ENCODE data around the gene DALRD3. TPM values are rescaled to one million over a fixed set of nuclear protein-coding genes. Genes with fewer than 3 reads are reported as not detected.

DALRD3 gene
- total RNA-seq, 2 donors from 2014 or later: 24.8 to 29.8 TPM

- Mint-ChIP-seq H3K4me3 (peak within 1 kb of the TSS; percentile 98 to 99), H3K9me3 (no peaks in the 10 kb centered on the region), H3K27me3 (ENCODE audit: low read depth) (no peaks in the 10 kb centered on the region), H3K4me1 (ENCODE audit: low read depth) (peaks cover 30% of the 10 kb centered on the region), H3K36me3 (ENCODE audit: insufficient read depth in 2 of 2) (peaks cover 3 to 7% of the 10 kb centered on the region in 2 donors), H3K27ac (peak within 1 kb of the TSS; percentile 100)
- ATAC-seq (replicated peaks in 1 of 2) (peak; percentile 90 to 91), DNase-seq (peak; percentile 98 to 99)
Measured at GRCh38 chr3:49007068-49007770, 11.2 kb downstream of the DALRD3 start, which contains the start of gene WDR6. Gene WDR6, plus strand, starts transcription at chr3:49007391. Its CDS starts 41 bp downstream, at chr3:49007432.

DNA sequence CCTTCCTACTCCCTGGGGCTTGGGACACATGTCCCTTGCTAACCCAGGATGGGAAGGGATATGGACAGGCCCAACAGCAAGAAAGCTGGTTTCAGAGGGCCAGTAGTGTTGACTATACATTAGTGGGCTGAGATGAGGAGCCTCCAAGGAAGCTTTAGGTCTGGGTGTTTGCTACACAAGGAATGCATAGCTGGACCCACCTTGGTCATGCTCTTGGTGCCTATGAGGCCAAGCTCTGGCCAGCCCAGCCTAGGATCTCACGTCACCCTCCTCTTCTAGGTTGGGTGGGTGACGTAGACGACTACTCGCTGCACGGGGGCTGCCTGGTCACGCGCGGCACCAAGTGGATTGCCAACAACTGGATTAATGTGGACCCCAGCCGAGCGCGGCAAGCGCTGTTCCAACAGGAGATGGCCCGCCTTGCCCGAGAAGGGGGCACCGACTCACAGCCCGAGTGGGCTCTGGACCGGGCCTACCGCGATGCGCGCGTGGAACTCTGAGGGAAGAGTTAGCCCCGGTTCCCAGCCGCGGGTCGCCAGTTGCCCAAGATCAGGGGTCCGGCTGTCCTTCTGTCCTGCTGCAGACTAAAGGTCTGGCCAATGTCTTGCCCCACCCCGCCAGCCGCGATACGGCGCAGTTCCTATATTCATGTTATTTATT is 11.8 kb downstream of the DALRD3 start:
- peak overlapping the region; percentile 98 to 99 for H3K4me3 Mint-ChIP-seq
- peak overlapping the region; percentile 100 for H3K27ac Mint-ChIP-seq
- ATAC-seq (replicated peaks in 1 of 2): no peak
- H3K4me1 Mint-ChIP-seq (ENCODE audit: low read depth): peaks cover 25% of the 10 kb centered on the region
- H3K36me3 Mint-ChIP-seq (ENCODE audit: insufficient read depth in 2 of 2): peaks cover 2 to 3% of the 10 kb centered on the region in 2 donors
- H3K9me3 Mint-ChIP-seq: no peaks in the 10 kb centered on the region
- H3K27me3 Mint-ChIP-seq (ENCODE audit: low read depth): no peaks in the 10 kb centered on the region
- DNase-seq: peak in 1 of 2 donors; percentile 26

- H3K9me3 Mint-ChIP-seq: no peaks in the 10 kb centered on the region
- no peak for ATAC-seq (replicated peaks in 1 of 2)
- H3K4me1 Mint-ChIP-seq (ENCODE audit: low read depth): peaks cover 25% of the 10 kb centered on the region
- H3K4me3 Mint-ChIP-seq: peak overlapping the region; percentile 98 to 99
- DNase-seq: no peak
- no peaks in the 10 kb centered on the region for H3K27me3 Mint-ChIP-seq (ENCODE audit: low read depth)
- no peak overlapping the region for H3K27ac Mint-ChIP-seq
- peaks cover 2 to 3% of the 10 kb centered on the region in 2 donors for H3K36me3 Mint-ChIP-seq (ENCODE audit: insufficient read depth in 2 of 2)
Measured at GRCh38 chr3:49005998-49006397, 12.4 kb downstream of the DALRD3 start.

GRCh38 chr3:49005303-49005680 is 13.1 kb downstream of the DALRD3 start:
- Mint-ChIP-seq H3K4me1 (ENCODE audit: low read depth) (peaks cover 25% of the 10 kb centered on the region), H3K27me3 (ENCODE audit: low read depth) (no peaks in the 10 kb centered on the region), H3K36me3 (ENCODE audit: insufficient read depth in 2 of 2) (peaks cover 2 to 3% of the 10 kb centered on the region in 2 donors), H3K4me3 (no peak overlapping the region), H3K27ac (no peak overlapping the region), H3K9me3 (no peaks in the 10 kb centered on the region)
- ATAC-seq (replicated peaks in 1 of 2) (no peak), DNase-seq (no peak)

DNA sequence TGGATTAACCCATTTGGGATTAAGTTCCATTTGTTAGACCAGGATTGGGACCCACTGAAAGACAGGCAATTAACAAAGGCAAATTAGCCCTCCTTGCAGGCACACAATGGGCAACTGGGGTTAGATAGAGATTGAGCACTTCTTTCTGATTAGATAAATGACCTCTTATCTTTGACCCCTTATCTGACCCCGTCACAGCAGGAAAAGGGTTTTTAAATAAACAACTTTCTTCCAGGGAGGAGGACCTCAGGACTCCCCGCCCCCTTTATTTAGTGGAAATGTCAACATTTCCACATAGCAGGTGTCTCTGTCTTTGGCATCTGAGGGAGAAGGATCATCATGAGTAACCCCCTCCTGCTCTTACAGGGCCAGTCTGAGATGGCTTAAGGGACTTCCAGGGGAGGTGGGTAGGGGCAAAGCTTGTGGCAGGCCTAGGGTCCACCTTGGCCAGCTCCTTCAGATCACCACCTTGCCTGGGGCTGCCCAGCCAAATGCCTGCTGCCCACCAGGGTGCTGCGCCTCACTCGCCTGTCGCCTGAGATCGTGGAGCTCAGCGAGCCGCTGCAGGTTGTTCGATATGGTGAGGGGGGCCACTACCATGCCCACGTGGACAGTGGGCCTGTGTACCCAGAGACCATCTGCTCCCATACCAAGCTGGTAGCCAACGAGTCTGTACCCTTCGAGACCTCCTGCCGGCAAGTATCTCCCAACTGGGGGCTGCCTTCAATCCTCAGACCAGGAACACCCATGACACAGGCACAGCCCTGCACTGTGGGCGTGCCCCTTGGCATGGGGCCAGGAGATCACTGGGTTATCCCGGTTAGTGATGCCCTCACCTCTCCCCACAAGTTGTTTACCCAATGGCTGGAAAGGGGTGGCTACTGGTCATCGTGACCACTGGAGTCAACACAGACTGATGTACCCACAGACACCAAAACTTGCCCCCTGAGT is 13.8 kb downstream of the DALRD3 start:
- Mint-ChIP-seq H3K36me3 (ENCODE audit: insufficient read depth in 2 of 2) (peaks cover 2 to 3% of the 10 kb centered on the region in 2 donors), H3K4me1 (ENCODE audit: low read depth) (peaks cover 25% of the 10 kb centered on the region), H3K27me3 (ENCODE audit: low read depth) (no peaks in the 10 kb centered on the region), H3K4me3 (no peak overlapping the region), H3K9me3 (no peaks in the 10 kb centered on the region), H3K27ac (no peak overlapping the region)
- no peak for ATAC-seq (replicated peaks in 1 of 2)
- no peak for DNase-seq

- H3K9me3 Mint-ChIP-seq: no peaks in the 10 kb centered on the region
- ATAC-seq (replicated peaks in 1 of 2): no peak
- H3K27ac Mint-ChIP-seq: peak overlapping the region; percentile 59
- H3K4me1 Mint-ChIP-seq (ENCODE audit: low read depth): no peaks in the 10 kb centered on the region
- no peaks in the 10 kb centered on the region for H3K27me3 Mint-ChIP-seq (ENCODE audit: low read depth)
- no peak for DNase-seq
- H3K4me3 Mint-ChIP-seq: no peak overlapping the region
- no peaks in the 10 kb centered on the region for H3K36me3 Mint-ChIP-seq (ENCODE audit: insufficient read depth in 2 of 2)
Measured at GRCh38 chr3:49001155-49001554, 17.2 kb downstream of the DALRD3 start.

DNA sequence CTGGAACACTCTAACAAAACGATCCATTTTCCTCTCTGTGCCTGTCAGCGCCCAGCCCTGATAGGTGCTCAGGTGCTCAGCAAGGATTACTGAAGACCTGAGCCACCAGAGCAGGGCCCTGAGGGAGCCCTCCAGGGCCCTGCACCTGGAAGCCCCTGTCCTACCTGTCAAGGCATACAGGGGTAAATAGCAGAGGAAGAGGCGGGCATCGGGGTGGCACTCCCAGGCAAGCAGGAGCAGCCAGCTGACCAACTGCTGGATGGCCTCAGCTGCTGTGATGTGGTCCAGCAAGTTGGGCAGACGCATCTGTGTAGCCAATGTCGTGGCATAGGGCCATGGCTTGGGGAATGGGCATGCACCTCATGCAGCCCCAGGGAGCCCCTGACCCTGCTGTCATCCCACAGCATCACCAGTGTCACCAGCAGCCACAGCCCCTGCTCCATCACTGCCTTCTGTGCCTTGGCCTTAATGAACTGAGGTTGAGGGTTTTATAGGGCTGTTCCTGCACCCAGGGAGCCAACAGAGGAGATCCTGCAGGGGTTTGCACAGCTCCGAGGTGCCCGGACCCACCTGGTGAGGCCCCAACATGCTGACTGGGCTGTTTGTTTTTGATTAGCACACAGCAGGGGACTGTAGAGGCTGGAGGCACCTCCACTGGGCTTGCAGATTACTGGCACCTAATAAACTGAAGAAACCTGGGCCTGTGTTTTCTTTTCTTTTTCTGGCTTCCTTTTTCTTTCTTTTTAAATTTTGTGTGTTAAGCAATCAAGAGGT is 19.1 kb downstream of the DALRD3 start:
- no peak for ATAC-seq (replicated peaks in 1 of 2)
- Mint-ChIP-seq H3K4me3 (no peak overlapping the region), H3K36me3 (ENCODE audit: insufficient read depth in 2 of 2) (peaks cover 0 to 2% of the 10 kb centered on the region in 2 donors), H3K27me3 (ENCODE audit: low read depth) (no peaks in the 10 kb centered on the region), H3K27ac (peak overlapping the region; percentile 63), H3K4me1 (ENCODE audit: low read depth) (peaks cover 6% of the 10 kb centered on the region), H3K9me3 (no peaks in the 10 kb centered on the region)
- DNase-seq: no peak

DNA sequence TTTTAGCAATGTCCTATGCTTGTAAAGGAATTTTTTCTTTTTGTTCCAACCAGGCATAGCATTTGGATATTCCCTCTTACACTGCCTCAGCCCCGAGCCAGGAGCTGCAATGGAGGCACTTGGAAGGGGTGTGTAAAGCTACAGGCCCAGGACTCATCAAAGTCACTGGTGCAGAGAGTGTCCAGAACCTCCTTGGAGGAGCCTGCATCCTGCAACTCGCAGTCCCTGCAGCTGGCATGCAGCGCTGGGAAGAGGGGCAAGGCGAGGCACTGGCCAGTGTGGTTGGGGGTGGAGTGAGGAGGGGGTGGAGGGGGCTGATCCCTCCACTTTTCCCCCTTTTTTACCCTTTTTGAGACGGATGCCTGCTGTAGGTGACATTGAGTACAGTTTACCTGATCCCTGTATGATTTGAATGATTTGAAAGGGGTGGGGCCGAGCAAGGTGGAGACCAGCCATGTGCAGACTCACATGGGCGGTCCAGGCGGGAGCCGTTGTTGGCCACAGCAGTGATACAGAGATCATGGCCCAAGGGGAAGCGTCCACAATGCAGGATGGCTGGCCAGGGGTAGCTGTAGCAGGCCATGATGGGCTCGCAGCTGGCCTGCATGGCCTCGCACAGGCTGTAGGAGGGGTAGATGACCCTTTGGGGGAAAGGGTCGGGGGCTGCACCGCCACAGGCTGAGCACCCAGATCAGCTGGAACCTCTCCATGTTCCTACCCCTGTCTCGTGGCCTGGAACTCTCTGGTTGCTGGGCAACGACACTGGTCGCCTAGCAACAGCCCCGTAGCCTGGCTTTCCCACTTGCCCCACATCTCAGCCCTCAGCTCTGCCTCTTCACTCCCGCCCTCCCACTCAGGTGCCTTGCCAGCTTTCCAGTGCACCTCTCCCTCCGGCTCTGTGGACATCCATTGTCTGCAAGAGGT is 20.4 kb downstream of the DALRD3 start:
- H3K27ac Mint-ChIP-seq: no peak overlapping the region
- H3K36me3 Mint-ChIP-seq (ENCODE audit: insufficient read depth in 2 of 2): peaks cover 0 to 2% of the 10 kb centered on the region in 2 donors
- H3K4me1 Mint-ChIP-seq (ENCODE audit: low read depth): peaks cover 17% of the 10 kb centered on the region

DNA sequence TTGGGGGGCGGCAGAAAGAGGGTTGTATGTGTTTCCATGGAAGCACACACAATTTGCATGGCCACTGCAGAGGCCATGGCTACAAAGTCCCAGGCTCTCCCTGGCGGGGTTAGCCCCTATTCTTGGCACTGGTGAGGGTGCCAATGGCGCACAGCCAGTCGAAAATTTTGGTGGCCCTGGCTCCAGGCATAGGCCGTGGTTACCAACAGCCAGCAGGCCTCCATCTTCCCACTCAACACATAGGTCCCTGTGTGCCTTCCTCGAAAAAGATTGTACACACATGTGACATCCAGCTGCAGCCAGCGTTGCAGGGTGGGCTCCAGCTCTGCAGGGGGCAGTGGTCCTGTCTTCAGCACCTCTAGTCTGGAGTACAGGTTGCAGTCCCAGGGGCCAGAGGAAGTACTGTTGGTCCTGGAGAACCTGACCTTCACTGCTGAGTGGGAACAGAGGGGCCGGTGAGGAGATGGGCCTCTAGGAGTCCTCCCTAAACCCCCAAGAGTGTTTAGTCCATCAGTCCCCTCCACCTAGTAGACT is 21.2 kb downstream of the DALRD3 start:
- no peak overlapping the region for H3K27ac Mint-ChIP-seq
- H3K4me3 Mint-ChIP-seq: no peak overlapping the region
- DNase-seq (no peak), ATAC-seq (replicated peaks in 1 of 2) (no peak)
- peaks cover 18% of the 10 kb centered on the region for H3K4me1 Mint-ChIP-seq (ENCODE audit: low read depth)
- peaks cover 0 to 2% of the 10 kb centered on the region in 2 donors for H3K36me3 Mint-ChIP-seq (ENCODE audit: insufficient read depth in 2 of 2)
- H3K9me3 Mint-ChIP-seq: no peaks in the 10 kb centered on the region
- H3K27me3 Mint-ChIP-seq (ENCODE audit: low read depth): no peaks in the 10 kb centered on the region

More for the DNA sequence above, 20.4 kb downstream of the DALRD3 start:
- H3K27me3 Mint-ChIP-seq (ENCODE audit: low read depth): no peaks in the 10 kb centered on the region
- no peak overlapping the region for H3K4me3 Mint-ChIP-seq
- DNase-seq: no peak
- ATAC-seq (replicated peaks in 1 of 2): no peak
- no peaks in the 10 kb centered on the region for H3K9me3 Mint-ChIP-seq

DNA sequence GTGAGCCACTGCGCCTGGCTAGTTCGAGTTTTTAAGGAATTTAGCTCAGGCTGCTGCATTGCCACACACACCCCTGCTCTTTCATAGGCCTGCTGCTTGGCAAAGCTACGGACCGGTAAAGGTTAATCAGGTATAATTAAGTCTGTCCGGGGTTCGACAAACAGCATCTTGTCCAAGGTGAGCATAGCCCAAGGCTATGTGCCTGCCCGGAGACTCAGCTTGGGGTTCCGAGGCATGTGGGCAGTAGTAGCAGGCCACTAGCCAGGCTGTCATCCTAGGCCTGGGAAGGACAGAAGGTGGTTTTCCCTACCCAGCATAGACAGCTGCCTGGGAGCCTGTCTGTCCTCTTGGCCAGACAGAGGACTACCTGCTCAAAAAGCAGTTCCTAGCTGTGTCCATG is 21.7 kb downstream of the DALRD3 start:
- no peaks in the 10 kb centered on the region for H3K27me3 Mint-ChIP-seq (ENCODE audit: low read depth)
- ATAC-seq (replicated peaks in 1 of 2) (no peak), DNase-seq (no peak)
- H3K36me3 Mint-ChIP-seq (ENCODE audit: insufficient read depth in 2 of 2): peaks cover 0 to 6% of the 10 kb centered on the region in 2 donors
- no peaks in the 10 kb centered on the region for H3K9me3 Mint-ChIP-seq
- no peak overlapping the region for H3K4me3 Mint-ChIP-seq
- peaks cover 24% of the 10 kb centered on the region for H3K4me1 Mint-ChIP-seq (ENCODE audit: low read depth)
- H3K27ac Mint-ChIP-seq: no peak overlapping the region

DNA sequence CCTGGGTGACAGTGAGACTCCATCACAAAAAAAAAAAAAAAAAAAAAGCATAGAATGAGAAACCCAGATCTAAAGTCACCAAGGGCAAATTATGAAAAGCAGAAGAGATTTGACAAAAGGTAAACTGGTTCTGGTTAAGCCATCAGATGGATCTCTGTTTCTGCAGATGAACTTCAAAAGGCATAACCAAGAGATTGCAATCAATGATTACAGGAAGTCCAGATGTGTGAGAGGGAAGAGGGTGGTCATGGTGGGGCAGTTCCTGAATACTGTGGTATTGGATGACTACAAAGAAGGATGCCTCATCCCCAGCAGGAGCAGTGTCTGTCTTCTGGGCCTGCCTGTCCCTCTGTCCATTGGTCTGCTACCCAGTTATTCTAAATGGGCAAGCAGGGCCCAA is 24.5 kb downstream of the DALRD3 start:
- peaks cover 0 to 8% of the 10 kb centered on the region in 2 donors for H3K36me3 Mint-ChIP-seq (ENCODE audit: insufficient read depth in 2 of 2)
- H3K27ac Mint-ChIP-seq: peak overlapping the region; percentile 18
- peaks cover 39% of the 10 kb centered on the region for H3K4me1 Mint-ChIP-seq (ENCODE audit: low read depth)
- no peak overlapping the region for H3K4me3 Mint-ChIP-seq
- no peaks in the 10 kb centered on the region for H3K27me3 Mint-ChIP-seq (ENCODE audit: low read depth)
- DNase-seq (no peak), ATAC-seq (replicated peaks in 1 of 2) (no peak)
- H3K9me3 Mint-ChIP-seq: no peaks in the 10 kb centered on the region
